Head of caudate nucleus (tissue), 42 donors: ENCODE data around the gene SLC12A7.
"Not testable (repeated sequence)": the region's sequence is repeated elsewhere in the genome, so short reads cannot be mapped to it uniquely, and the experiment has no call there.

Experiments used
- DNase-seq, 42 donors: peaks; one replicate each; pipeline versions ENCODE4 v3.0.0 to v3.0.0-alpha.2; 2020 to 2021; ENCODE audit warnings: mixed read lengths in 7 of 42
- intact Hi-C: fragments of 100-400 bp; cut with DNase I; formaldehyde crosslinking; loops from one replicate; pipeline ENCODE4 v1.15.0; 2022

The SLC12A7 gene

GRCh38 chr5:1130218-1130946, 18.5 kb upstream of the SLC12A7 start:
- DNase-seq: no peak
- intact Hi-C loops: loop anchor here (10.0 kb wide), 1 partner anchor 136 kb away; no protein-coding TSS in a partner anchor

GRCh38 chr5:1129711-1130055, 17.8 kb upstream of the SLC12A7 start:
- DNase-seq: no peak
- intact Hi-C loops: loop anchor here (10.0 kb wide), 1 partner anchor 135 kb away; no protein-coding TSS in a partner anchor

GRCh38 chr5:1128977-1129710, 17.3 kb upstream of the SLC12A7 start:
- DNase-seq: no peak
- intact Hi-C loops: no loop called here

GRCh38 chr5:1127959-1128785, 16.3 kb upstream of the SLC12A7 start:
- intact Hi-C loops: no loop called here
- no peak for DNase-seq

GRCh38 chr5:1125695-1126094, 13.8 kb upstream of the SLC12A7 start:
- DNase-seq, intact Hi-C loops: not testable (repeated sequence)

GRCh38 chr5:1125030-1125357, 13.1 kb upstream of the SLC12A7 start:
- DNase-seq: no peak
- intact Hi-C loops: no loop called here

- no peak for DNase-seq
- intact Hi-C loops: no loop called here
Measured at GRCh38 chr5:1124205-1125029, 12.6 kb upstream of the SLC12A7 start.

GRCh38 chr5:1123418-1124147, 11.7 kb upstream of the SLC12A7 start:
- intact Hi-C loops: no loop called here
- DNase-seq: no peak

- intact Hi-C loops: no loop called here
- DNase-seq: no peak
Measured at GRCh38 chr5:1122511-1123294, 10.8 kb upstream of the SLC12A7 start.

- DNase-seq: no peak
- intact Hi-C loops: no loop called here
Measured at GRCh38 chr5:1121891-1122290, 10.0 kb upstream of the SLC12A7 start.

GRCh38 chr5:1121044-1121443, 9.2 kb upstream of the SLC12A7 start:
- intact Hi-C loops: no loop called here
- DNase-seq: no peak

GRCh38 chr5:1120236-1120999, 8.6 kb upstream of the SLC12A7 start:
- intact Hi-C loops: no loop called here

GRCh38 chr5:1119312-1119831, 7.5 kb upstream of the SLC12A7 start:
- intact Hi-C loops: no loop called here
- DNase-seq: no peak

More at GRCh38 chr5:1120236-1120999, 8.6 kb upstream of the SLC12A7 start:
- DNase-seq: no peak

GRCh38 chr5:1118738-1119137, 6.9 kb upstream of the SLC12A7 start:
- peak in 18 of 42 donors; percentile 27 to 75 (median 44) for DNase-seq
- intact Hi-C loops: no loop called here

GRCh38 chr5:1118231-1118698, 6.4 kb upstream of the SLC12A7 start:
- peak in 37 of 42 donors; percentile 15 to 85 (median 58) for DNase-seq
- intact Hi-C loops: no loop called here

- intact Hi-C loops: no loop called here
- no peak for DNase-seq
Measured at GRCh38 chr5:1116977-1117376, 5.1 kb upstream of the SLC12A7 start.
